ENCODE data around the gene ZNF384. TPM values are rescaled to one million over a fixed set of nuclear protein-coding genes. Genes with fewer than 3 reads are reported as not detected.

ZNF384 gene
- total and polyA plus RNA-seq, 4 donors, result 23.2 to 66.7 (median 51.9) TPM

- Histone ChIP-seq H3K4me3 (ENCODE audit: low read length in 2 of 2) (no peak overlapping the region), H3K36me3 (ENCODE audit: control insufficient read depth in 1 of 2, insufficient read depth in 2 of 2, low read length in 1 of 2) (peaks cover 8 to 30% of the 10 kb centered on the region in 2 donors), H3K27me3 (ENCODE audit: control insufficient read depth in 1 of 2, insufficient read depth in 2 of 2, low read length in 1 of 2) (no peaks in the 10 kb centered on the region), H3K9me3 (ENCODE audit: control insufficient read depth, low read length) (no peaks in the 10 kb centered on the region), H3K27ac (ENCODE audit: low read depth in 1 of 2, low read length in 2 of 2) (no peak overlapping the region), H3K4me1 (ENCODE audit: control insufficient read depth in 1 of 2, insufficient read depth in 2 of 2, low read length in 2 of 2) (no peaks in the 10 kb centered on the region)
- DNase-seq (no peak), ATAC-seq (ENCODE audit: low FRiP score) (no peak)
- WGBS, 2 donors, result 85% methylated on average over 18 of the region's 18 CpGs
- intact Hi-C loops (cut with DNase I), result no loop called here
Measured at GRCh38 chr12:6672143-6672542, 17.0 kb downstream of the ZNF384 start.

- Histone ChIP-seq H3K36me3 (ENCODE audit: control insufficient read depth in 1 of 2, insufficient read depth in 2 of 2, low read length in 1 of 2) (peaks cover 5 to 26% of the 10 kb centered on the region in 2 donors), H3K4me1 (ENCODE audit: control insufficient read depth in 1 of 2, insufficient read depth in 2 of 2, low read length in 2 of 2) (no peaks in the 10 kb centered on the region), H3K27ac (ENCODE audit: low read depth in 1 of 2, low read length in 2 of 2) (no peak overlapping the region), H3K27me3 (ENCODE audit: control insufficient read depth in 1 of 2, insufficient read depth in 2 of 2, low read length in 1 of 2) (no peaks in the 10 kb centered on the region), H3K9me3 (ENCODE audit: control insufficient read depth, low read length) (no peaks in the 10 kb centered on the region), H3K4me3 (ENCODE audit: low read length in 2 of 2) (no peak overlapping the region)
- intact Hi-C loops (cut with DNase I), result no loop called here
- 85 to 87% methylated on average over 8 of the region's 8 CpGs for WGBS, 2 donors
- DNase-seq (no peak), ATAC-seq (ENCODE audit: low FRiP score) (no peak)
Measured at GRCh38 chr12:6667559-6668210, 21.5 kb downstream of the ZNF384 start.

- Histone ChIP-seq H3K27me3 (ENCODE audit: control insufficient read depth in 1 of 2, insufficient read depth in 2 of 2, low read length in 1 of 2) (no peaks in the 10 kb centered on the region), H3K4me3 (ENCODE audit: low read length in 2 of 2) (no peak overlapping the region), H3K4me1 (ENCODE audit: control insufficient read depth in 1 of 2, insufficient read depth in 2 of 2, low read length in 2 of 2) (no peaks in the 10 kb centered on the region), H3K9me3 (ENCODE audit: control insufficient read depth, low read length) (no peaks in the 10 kb centered on the region), H3K36me3 (ENCODE audit: control insufficient read depth in 1 of 2, insufficient read depth in 2 of 2, low read length in 1 of 2) (peaks cover 0 to 19% of the 10 kb centered on the region in 2 donors), H3K27ac (ENCODE audit: low read depth in 1 of 2, low read length in 2 of 2) (no peak overlapping the region)
- ATAC-seq (ENCODE audit: low FRiP score) (no peak), DNase-seq (no peak)
- WGBS, 2 donors, result 86 to 93% methylated on average over 2 of the region's 2 CpGs
- intact Hi-C loops (cut with DNase I), result no loop called here
Measured at GRCh38 chr12:6666211-6666610, 23.0 kb downstream of the ZNF384 start.

GRCh38 chr12:6664902-6665301 lies 24.3 kb downstream of the ZNF384 start:
- H3K9me3 ChIP-seq (ENCODE audit: control insufficient read depth, low read length), result no peaks in the 10 kb centered on the region
- no peak overlapping the region for H3K27ac ChIP-seq (ENCODE audit: low read depth in 1 of 2, low read length in 2 of 2)
- H3K4me3 ChIP-seq (ENCODE audit: low read length in 2 of 2), result no peak overlapping the region
- no peak for ATAC-seq (ENCODE audit: low FRiP score)
- no peak for DNase-seq
- intact Hi-C loops (cut with DNase I), result loop anchor here in 1 of 2 donors (5.0 kb wide), 1 partner anchor 48 kb away; no protein-coding TSS in a partner anchor
- H3K4me1 ChIP-seq (ENCODE audit: control insufficient read depth in 1 of 2, insufficient read depth in 2 of 2, low read length in 2 of 2), result no peaks in the 10 kb centered on the region
- H3K36me3 ChIP-seq (ENCODE audit: control insufficient read depth in 1 of 2, insufficient read depth in 2 of 2, low read length in 1 of 2), result peaks cover 0 to 12% of the 10 kb centered on the region in 2 donors
- 68 to 74% methylated on average over 1 to 2 of the region's 2 CpGs for WGBS, 2 donors
- H3K27me3 ChIP-seq (ENCODE audit: control insufficient read depth in 1 of 2, insufficient read depth in 2 of 2, low read length in 1 of 2), result no peaks in the 10 kb centered on the region

GRCh38 chr12:6662906-6663742 lies 26.1 kb downstream of the ZNF384 start, which contains the start of gene ING4:
TSS of gene ING4 (minus strand) at chr12:6663119. CDS start at chr12:6663101, 18 bp downstream.
- no peaks in the 10 kb centered on the region for H3K27me3 ChIP-seq (ENCODE audit: control insufficient read depth in 1 of 2, insufficient read depth in 2 of 2, low read length in 1 of 2)
- ATAC-seq (ENCODE audit: low FRiP score) (peak; percentile 100), DNase-seq (peak; percentile 98)
- peaks cover 0 to 9% of the 10 kb centered on the region in 2 donors for H3K36me3 ChIP-seq (ENCODE audit: control insufficient read depth in 1 of 2, insufficient read depth in 2 of 2, low read length in 1 of 2)
- H3K27ac ChIP-seq (ENCODE audit: low read depth in 1 of 2, low read length in 2 of 2), result peak within 1 kb of the TSS in 1 of 2 donors; percentile 58
- intact Hi-C loops (cut with DNase I), result loop anchor here in 1 of 2 donors (1.0 to 5.0 kb wide), 3 partner anchors 26 to 94 kb away; partner anchors contain the start of genes NOP2 and ZNF384
- 2% methylated on average over 37 of the region's 37 CpGs for WGBS, 2 donors
- no peaks in the 10 kb centered on the region for H3K4me1 ChIP-seq (ENCODE audit: control insufficient read depth in 1 of 2, insufficient read depth in 2 of 2, low read length in 2 of 2)
- H3K9me3 ChIP-seq (ENCODE audit: control insufficient read depth, low read length), result no peaks in the 10 kb centered on the region
- peak within 1 kb of the TSS; percentile 89 to 91 for H3K4me3 ChIP-seq (ENCODE audit: low read length in 2 of 2)

GRCh38 chr12:6662602-6662905 lies 26.6 kb downstream of the ZNF384 start:
- Histone ChIP-seq H3K4me1 (ENCODE audit: control insufficient read depth in 1 of 2, insufficient read depth in 2 of 2, low read length in 2 of 2) (no peaks in the 10 kb centered on the region), H3K27ac (ENCODE audit: low read depth in 1 of 2, low read length in 2 of 2) (peak overlapping the region in 1 of 2 donors; percentile 56), H3K36me3 (ENCODE audit: control insufficient read depth in 1 of 2, insufficient read depth in 2 of 2, low read length in 1 of 2) (peaks cover 0 to 6% of the 10 kb centered on the region in 2 donors), H3K27me3 (ENCODE audit: control insufficient read depth in 1 of 2, insufficient read depth in 2 of 2, low read length in 1 of 2) (no peaks in the 10 kb centered on the region), H3K9me3 (ENCODE audit: control insufficient read depth, low read length) (no peaks in the 10 kb centered on the region), H3K4me3 (ENCODE audit: low read length in 2 of 2) (peak overlapping the region; percentile 89 to 91)
- intact Hi-C loops (cut with DNase I), result loop anchor here in 1 of 2 donors (2.0 to 5.0 kb wide), 2 partner anchors 45 to 94 kb away; partner anchors contain the start of gene NOP2
- no peak for DNase-seq
- ATAC-seq (ENCODE audit: low FRiP score), result peak; percentile 57
- WGBS, 2 donors, result 1% methylated on average over 10 of the region's 10 CpGs

GRCh38 chr12:6653987-6654386 lies 35.2 kb downstream of the ZNF384 start:
- no peaks in the 10 kb centered on the region for H3K27me3 ChIP-seq (ENCODE audit: control insufficient read depth in 1 of 2, insufficient read depth in 2 of 2, low read length in 1 of 2)
- peaks cover 9 to 16% of the 10 kb centered on the region in 2 donors for H3K36me3 ChIP-seq (ENCODE audit: control insufficient read depth in 1 of 2, insufficient read depth in 2 of 2, low read length in 1 of 2)
- H3K4me3 ChIP-seq (ENCODE audit: low read length in 2 of 2), result no peak overlapping the region
- no peaks in the 10 kb centered on the region for H3K9me3 ChIP-seq (ENCODE audit: control insufficient read depth, low read length)
- DNase-seq, result peak in 1 of 2 donors; percentile 10
- H3K4me1 ChIP-seq (ENCODE audit: control insufficient read depth in 1 of 2, insufficient read depth in 2 of 2, low read length in 2 of 2), result no peaks in the 10 kb centered on the region
- intact Hi-C loops (cut with DNase I), result no loop called here
- ATAC-seq (ENCODE audit: low FRiP score), result no peak
- H3K27ac ChIP-seq (ENCODE audit: low read depth in 1 of 2, low read length in 2 of 2), result no peak overlapping the region
- WGBS, 2 donors, result 85% methylated on average over 5 of the region's 5 CpGs

GRCh38 chr12:6653342-6653741 lies 35.8 kb downstream of the ZNF384 start:
- intact Hi-C loops (cut with DNase I), result no loop called here
- WGBS, 2 donors, result 99 to 100% methylated on average over 1 of the region's 1 CpG
- no peaks in the 10 kb centered on the region for H3K4me1 ChIP-seq (ENCODE audit: control insufficient read depth in 1 of 2, insufficient read depth in 2 of 2, low read length in 2 of 2)
- no peaks in the 10 kb centered on the region for H3K9me3 ChIP-seq (ENCODE audit: control insufficient read depth, low read length)
- no peak overlapping the region for H3K4me3 ChIP-seq (ENCODE audit: low read length in 2 of 2)
- H3K27ac ChIP-seq (ENCODE audit: low read depth in 1 of 2, low read length in 2 of 2), result no peak overlapping the region
- H3K36me3 ChIP-seq (ENCODE audit: control insufficient read depth in 1 of 2, insufficient read depth in 2 of 2, low read length in 1 of 2), result peaks cover 9 to 16% of the 10 kb centered on the region in 2 donors
- ATAC-seq (ENCODE audit: low FRiP score) (no peak), DNase-seq (no peak)
- H3K27me3 ChIP-seq (ENCODE audit: control insufficient read depth in 1 of 2, insufficient read depth in 2 of 2, low read length in 1 of 2), result no peaks in the 10 kb centered on the region
